Endometrium (tissue), 2 donors: ENCODE results near the gene DOHH.

ENCODE experiments used
- FAIRE-seq: peaks from 2 replicates; lab custom pipeline; 2012; peaks lifted over from hg19 to GRCh38; lab: Jason Lieb, UNC
- donor health status: control.
- donor health status: control.

DOHH gene

GRCh38 chr19:3478409-3479176 lies 21.9 kb downstream of the DOHH start:
- no peak for FAIRE-seq

GRCh38 chr19:3477951-3478350 lies 22.5 kb downstream of the DOHH start:
- no peak for FAIRE-seq

- no peak for FAIRE-seq
Measured at GRCh38 chr19:3477506-3477905, 23.0 kb downstream of the DOHH start.

- FAIRE-seq: no peak
Measured at GRCh38 chr19:3476830-3477229, 23.6 kb downstream of the DOHH start.

GRCh38 chr19:3475449-3475848 lies 25.0 kb downstream of the DOHH start:
- FAIRE-seq: no peak

- FAIRE-seq: no peak
Measured at GRCh38 chr19:3474614-3475013, 25.9 kb downstream of the DOHH start.

- FAIRE-seq: no peak
Measured at GRCh38 chr19:3474010-3474409, 26.5 kb downstream of the DOHH start.

GRCh38 chr19:3471954-3472655 lies 28.4 kb downstream of the DOHH start:
- no peak for FAIRE-seq

- no peak for FAIRE-seq
Measured at GRCh38 chr19:3470500-3471128, 29.9 kb downstream of the DOHH start.

GRCh38 chr19:3469638-3470499 lies 30.6 kb downstream of the DOHH start:
- FAIRE-seq: no peak

GRCh38 chr19:3468211-3468610 lies 32.3 kb downstream of the DOHH start:
- no peak for FAIRE-seq

GRCh38 chr19:3467437-3468198 lies 32.9 kb downstream of the DOHH start:
- FAIRE-seq: no peak

- no peak for FAIRE-seq
Measured at GRCh38 chr19:3466635-3467034, 33.8 kb downstream of the DOHH start.

- no peak for FAIRE-seq
Measured at GRCh38 chr19:3465552-3465951, 34.9 kb downstream of the DOHH start.

- no peak for FAIRE-seq
Measured at GRCh38 chr19:3464587-3465235, 35.8 kb downstream of the DOHH start.

GRCh38 chr19:3463714-3464586 lies 36.5 kb downstream of the DOHH start:
- FAIRE-seq: no peak

- FAIRE-seq: no peak
Measured at GRCh38 chr19:3462991-3463713, 37.3 kb downstream of the DOHH start.

- FAIRE-seq: no peak
Measured at GRCh38 chr19:3459965-3460582, 40.4 kb downstream of the DOHH start.
